DMS 273 treated with DMSO at 0.1 percent for 48 hours (cell line): ENCODE results near the gene SNAP25.

ENCODE experiments used
- DNase-seq: peaks from one replicate; lab custom pipeline; 2025; lab: John Stamatoyannopoulos, UW

SNAP25 gene

DNA sequence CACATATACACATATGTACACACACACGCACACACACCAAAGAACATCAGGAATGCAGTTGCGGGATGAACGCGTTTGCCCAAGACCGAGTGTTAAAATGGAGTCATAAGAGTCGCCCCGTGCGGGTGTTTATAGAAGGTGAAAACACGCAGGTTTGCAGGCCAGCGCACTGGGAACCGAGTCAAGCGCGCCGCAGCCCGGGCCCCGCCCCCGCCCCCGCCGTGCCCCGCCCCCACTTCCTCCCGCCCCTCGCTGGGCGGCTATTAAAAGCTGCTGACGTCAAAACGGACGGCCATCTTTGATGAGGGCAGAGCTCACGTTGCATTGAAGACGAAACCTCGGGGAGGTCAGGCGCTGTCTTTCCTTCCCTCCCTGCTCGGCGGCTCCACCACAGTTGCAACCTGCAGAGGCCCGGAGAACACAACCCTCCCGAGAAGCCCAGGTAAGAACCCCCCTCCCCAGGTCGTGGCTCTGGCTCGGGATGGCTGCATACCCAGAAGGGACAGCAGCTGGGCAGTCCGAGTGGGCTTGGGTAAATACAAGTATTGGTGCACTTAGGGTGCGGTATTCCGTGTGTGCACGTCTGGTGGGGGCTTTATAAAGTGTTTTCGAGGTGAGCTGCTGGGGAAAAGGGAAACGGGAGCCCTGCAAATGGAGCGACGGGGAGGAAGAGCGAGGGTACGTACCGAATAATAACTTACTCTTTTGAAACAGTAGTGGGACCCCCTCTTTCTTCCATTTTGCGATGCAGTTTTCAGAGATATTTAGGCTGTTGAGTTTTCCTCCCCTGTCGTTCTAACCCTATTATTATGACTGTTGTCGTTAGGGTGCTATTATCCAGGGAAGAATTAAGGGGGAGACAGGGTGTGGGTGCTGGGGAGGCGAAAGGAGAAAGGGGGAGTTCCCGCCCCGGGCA lies at the start of gene SNAP25:
Gene SNAP25, plus strand, starts transcription at position 295 of the 916 bp plus-strand sequence. CDS start 56,662 bp downstream, outside the sequence.
- DNase-seq: peak; percentile 76

DNA sequence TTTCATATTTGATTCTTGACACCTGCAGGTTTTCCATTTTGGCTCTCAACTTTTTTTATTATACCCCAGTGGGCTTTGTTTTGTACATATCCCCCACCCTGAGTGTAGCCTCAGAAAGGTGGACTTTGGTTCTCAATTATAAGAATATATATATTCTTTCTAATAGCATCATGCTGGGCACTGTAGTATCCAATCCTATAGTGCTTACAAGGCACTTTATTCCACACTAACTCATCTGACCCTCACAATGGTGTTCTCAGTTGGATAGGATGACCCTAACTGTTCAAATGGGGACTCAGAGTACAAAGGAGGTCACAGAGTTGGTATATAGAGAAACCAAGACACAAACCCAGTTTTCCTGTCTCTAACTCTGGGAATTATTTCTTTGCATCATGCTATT lies 48.9 kb upstream of the SNAP25 start:
- no peak for DNase-seq

DNA sequence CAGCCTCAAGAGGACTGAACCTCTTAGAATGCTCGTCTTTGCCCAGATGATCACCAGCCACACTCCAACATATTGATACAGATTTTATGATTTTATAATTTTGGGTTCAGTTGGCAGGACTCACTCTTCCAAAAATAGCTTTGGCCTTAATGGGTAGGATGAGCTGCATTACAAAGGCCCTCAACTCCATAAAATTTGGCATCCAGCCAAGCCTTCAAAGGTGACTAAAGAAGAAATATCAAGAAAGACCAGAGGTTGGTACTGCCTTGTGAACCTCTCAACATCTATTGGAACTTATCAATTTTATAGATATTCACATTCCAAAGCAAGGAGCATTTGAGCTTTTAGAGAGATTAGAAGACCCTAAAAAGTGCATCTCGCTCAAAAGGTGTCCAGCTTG lies 48.4 kb upstream of the SNAP25 start:
- no peak for DNase-seq

DNA sequence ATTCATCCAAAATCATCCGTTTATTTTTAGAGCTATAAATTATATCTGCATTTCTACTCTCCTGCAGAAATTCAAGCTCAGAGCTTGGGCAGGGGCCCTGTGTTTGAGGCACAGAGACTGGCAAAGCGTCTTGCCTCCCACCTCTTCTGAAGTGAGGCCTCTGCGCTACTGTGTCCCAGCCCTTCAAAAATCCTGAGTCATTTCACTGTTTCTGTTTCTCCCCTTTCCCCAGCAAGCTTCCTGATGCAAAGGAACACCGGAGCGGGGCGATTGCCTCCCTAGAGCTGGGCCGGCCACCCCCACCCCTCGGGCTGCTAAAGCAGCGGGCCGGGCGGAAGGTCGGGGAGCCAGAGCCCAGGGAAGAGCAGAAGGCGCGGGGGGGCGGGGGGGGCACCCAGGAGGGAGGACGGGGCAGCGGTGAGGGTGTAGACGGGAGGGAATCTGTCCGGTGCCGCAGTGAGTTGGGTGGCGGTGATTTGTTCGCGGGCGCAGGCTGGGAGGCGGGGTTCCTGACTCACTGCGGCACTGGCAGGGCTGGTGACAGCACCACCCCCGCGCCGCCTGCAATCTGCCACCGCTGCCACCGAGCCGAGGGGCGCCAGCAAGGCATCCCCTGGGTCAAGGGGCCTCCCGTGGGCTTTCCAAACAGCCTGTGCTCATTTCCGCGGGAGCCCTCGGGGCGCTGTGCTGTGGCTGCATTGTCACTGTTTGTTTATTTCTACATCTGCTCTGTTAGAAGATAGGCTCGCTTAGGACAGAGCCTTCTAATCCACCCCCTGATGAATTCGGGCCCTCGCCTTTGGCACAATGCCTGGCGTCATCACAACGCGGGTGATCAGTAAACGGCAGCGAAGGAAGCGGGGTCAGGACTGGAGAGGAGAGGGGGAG lies 46.5 kb upstream of the SNAP25 start:
- peak; percentile 69 for DNase-seq

DNA sequence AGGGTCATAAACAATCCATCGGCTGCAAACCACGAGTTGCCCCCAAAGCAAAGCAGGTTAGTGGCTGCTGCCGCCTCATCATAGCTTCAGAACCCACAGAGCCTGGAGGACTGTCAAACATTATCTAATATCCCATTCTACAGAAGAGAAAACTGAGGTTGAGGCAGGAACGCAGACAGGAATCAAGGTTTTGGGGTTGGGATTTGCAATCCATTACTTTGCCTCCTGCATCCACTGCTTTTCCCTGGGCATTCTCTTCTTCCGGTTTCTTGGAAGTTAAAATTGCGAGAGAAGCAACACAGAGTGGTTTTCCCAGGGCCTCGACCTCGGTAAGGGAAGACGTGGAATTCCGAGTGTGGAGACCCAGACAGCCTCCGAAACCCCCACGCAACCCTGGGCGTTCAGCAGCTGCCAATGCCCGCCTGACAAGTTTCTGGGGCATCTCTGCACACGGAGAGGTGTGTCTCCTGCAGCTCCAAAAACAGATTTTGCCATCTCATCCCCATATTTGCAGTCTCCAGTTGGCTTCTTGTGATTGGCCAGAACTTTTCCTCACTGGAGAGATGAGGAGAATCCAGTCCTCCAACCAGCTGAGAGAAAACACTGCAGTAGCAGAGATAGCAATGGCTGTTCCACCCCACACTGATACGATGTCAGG lies 45.5 kb upstream of the SNAP25 start:
- DNase-seq: peak; percentile 11

DNA sequence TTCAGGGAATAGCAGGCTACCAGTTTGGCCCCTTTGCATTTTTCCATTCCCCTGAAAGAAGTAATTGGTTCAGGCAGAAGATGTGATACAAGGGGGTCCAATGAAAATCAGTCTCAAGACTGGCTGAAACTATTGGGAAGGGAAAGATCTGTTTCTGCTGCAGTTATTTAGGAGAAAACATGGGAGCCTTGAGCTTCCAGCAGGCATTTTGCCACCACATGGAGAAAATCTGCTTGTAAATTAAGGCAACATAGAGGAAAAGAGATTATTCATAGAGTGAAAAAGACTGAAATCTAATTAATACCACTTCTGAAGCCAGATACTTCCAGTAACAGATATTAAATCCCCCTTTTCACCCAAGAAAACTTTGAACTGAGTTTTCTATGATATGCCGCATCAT lies 44.2 kb upstream of the SNAP25 start:
- DNase-seq: no peak

DNA sequence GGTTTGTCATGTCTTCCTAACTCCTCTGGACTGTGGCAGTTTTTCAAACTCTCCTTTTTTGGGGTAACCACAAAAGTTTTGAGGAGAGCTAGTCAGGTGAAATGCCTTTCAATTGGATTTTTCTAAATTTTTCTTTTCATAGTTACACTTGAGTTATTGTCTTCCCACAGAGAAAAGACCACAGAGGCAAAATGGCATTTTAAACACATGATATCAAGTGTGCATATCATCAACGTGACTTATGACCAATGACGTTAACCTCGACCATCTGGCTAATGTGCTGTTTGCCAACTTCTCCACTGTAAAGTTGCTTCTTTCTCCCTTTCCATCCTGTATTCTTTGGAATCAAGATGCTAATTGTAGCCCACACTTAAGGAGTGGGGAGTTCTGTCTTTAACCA lies 41.3 kb upstream of the SNAP25 start:
- peak; percentile 73 for DNase-seq

DNA sequence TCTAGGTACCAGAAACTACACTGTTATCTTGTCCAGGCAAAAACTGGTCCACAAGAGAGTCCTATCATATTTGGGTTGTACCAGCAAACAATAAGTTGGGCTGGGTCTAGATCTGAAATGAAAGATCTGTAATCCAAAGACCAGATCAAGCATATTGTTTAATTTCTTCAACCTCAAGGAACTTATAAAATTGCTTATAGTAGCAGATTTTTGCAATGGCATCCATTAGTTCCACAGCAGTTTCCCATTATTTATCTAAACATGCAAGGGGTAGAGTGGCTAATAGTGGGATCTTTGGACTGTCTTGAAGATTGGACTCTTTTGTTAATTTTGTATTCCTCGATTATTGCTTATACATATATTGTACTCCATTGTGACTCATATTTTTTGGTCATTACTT lies 40.5 kb upstream of the SNAP25 start:
- no peak for DNase-seq

DNA sequence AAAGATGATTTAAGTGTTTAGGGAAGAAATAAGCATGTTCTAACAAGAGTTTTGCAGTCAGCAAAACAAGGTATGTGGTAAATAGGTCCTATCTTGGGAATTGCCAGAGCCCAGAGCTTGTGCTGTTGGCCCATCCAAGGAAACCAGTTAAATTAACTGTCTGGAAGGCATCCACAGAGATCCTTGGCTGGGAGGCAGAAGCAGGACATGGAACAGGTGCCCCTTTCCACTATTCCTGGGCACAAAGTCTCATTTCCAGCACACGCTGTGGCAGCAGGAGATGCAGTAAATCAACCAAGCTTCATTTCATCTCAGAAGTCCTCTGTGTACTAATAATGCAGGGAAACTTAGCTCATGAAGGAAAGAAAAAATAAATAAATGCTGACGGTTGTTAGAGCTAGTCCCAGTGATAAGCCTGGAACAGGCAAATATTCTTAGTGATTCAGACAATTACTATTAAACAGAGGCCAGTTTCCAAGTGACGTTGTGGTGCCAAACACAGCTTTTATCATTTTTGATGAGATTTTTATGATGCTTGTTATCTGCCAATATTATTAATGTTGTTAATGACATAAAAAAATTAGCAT lies 39.8 kb upstream of the SNAP25 start:
- DNase-seq: no peak

DNA sequence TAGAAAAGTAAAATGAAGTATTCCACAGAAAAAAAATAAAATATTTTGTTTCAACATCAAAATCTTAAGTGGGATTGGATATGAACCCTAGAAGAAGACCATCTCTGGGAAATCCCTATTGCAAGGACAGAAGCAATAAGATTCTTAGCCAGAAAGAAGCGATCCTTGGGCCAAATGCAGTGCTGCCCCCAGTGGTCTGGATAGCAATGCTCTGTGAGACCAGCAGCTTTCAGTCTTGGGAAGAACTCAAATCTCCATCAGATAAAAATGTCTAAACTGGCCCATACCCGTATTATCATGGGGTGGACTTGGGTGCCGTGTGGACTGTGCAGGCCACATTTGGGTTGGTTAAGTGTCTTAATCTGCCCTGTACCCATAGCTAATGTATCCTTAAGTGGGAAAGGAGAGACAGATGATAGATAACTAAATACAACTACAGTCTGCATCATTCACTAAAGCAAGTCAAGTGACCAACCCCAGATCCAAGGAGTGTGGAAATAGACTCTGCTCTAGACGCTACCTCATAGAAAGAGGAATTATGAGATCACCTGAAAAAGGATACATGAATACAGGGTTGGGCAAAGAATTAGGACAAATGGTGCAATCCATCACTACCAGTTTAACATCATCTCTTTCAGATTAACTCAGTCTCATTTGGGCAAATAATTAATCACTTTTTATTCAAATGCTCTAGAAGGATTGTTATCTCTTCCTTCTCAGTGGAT lies 38.9 kb upstream of the SNAP25 start:
- DNase-seq: no peak

DNA sequence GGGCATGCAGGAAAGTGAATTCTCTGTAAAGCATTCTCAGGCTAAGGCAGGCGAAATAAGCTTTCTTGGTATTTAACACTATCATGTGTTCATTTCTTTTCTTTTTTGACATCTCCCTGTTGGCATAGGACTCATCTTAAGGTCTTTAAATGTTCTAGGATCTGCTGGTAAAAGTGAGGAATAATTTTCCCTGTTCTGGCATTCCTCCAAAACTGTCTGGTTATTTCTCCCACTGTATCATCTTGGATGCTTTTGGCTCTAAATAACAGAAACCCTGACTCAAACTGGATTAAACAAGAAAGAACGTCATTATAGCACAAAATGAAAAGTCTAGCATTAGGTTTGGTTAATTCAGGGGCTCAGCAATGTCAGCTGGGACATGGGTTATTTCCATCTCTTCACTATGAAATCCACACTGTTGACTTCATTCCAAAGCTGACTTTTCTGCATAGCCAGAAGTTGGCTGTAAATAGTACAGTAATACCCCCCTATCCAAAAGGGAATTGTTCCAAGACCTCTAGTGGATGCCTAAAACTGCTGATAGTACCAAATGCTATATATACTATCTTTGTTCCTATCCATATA lies 37.9 kb upstream of the SNAP25 start:
- DNase-seq: no peak

DNA sequence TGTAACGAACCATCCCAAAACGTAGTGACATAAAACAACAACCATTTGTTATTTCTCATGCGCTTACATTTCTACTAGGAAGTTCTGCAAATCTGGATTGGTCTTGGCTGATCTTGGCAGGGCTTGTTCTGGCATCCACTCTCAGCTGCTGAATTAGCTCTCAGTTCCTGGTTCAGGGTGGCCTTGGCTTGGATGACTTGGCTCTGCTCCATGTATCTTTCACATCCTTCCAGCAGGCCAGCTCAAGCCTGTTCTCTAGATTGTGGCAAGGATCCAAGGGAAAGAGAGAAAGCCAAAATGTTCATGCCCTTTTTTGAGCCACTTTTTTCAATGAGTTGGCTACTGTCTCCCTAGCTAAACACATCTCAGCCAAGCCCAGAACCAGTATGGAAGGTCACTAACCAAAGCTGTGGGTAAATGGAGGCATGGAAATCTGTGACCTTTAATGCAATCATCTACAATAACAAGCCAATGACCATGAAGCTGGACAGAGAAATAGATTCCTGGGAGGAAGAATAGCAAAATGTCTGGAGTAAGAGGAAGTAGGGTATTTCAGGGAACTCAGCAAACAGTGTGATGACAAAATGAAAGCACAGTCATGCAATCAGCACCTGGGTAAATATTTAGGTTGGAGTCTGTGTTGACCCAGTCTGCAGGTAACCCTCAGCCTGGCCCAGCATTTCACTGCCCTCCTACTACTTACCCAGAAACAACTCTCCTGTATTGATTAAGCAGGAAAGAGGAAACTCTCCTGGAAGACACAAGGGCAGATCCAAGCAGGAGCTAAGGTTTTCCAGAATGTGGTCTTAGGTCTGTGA lies 32.7 kb upstream of the SNAP25 start:
- DNase-seq: peak; percentile 38

DNA sequence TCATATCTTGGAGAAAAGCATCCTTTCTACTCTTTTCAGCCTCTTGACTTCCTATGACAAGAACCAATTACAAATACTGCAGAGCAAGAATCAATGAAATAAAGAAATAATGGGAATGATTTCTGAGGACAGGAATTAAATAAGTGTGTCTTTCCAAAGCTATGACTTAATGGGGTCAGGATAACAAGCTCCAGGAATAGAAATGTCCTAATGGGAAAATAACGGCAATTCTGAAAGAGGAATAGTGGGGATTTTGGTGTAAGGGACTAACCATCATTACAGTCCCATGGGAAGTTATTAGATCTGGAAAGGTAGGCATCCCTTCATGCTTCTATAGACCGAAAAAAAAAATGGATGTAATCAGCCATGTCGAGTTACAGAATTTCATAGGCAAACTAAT lies 28.2 kb upstream of the SNAP25 start:
- no peak for DNase-seq

DNA sequence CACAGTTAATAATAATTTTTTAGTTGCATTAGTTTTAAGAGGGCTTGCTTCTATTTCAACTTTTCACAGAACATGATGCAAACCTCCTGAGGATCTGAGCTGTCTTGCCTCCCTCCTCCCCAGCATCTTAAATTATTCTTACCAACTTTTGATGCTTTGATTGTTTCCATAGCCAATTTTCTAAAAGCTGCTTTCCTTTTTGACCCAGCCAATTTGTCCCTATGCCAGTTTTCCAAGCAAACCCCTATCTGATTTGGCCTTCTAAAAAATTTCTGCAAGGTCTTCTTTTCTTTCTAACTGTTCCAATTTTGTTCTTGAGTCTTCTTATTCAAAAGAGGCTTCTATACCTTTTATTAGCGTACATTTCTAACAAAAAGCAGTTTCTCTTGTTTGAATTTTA lies 26.5 kb upstream of the SNAP25 start:
- DNase-seq: no peak

DNA sequence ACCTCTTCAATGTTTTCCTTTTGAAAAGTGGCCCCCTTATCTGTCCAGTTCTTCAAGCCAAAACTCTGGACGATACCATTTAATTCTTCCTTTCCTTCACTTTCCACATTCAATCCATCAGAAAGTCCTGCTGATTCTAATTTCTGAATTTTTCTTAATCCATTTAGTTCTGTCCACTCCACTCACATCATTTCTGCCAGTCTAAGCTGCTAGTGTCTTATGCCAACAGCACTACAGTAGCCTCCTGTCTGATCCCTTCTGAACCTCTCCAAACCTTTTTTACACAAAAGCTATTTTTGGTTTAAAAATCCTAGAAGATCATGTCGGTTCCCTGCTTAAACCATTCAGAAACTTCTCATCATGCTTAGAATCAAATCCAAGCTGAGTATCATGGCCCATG lies 24.5 kb upstream of the SNAP25 start:
- no peak for DNase-seq

DNA sequence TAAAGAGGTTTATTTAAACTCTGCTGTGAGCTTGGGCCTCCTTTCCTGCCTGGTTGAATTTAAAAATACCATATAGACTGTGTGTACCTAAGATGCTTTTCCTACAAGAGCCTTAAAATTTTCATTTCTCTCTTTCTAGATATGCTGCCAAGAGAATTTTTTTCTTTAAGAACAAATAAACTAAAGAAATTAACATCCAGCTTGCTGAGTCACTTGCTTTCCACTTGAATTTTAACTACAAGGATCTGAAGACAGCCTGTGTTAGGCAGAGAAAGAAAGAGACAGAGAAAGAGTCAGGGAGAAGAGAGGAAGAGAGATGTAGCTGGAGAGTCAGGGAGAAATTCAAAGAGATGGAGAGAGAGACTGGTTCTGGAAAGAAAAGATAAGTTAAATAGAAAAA lies 18.3 kb upstream of the SNAP25 start:
- DNase-seq: no peak

DNA sequence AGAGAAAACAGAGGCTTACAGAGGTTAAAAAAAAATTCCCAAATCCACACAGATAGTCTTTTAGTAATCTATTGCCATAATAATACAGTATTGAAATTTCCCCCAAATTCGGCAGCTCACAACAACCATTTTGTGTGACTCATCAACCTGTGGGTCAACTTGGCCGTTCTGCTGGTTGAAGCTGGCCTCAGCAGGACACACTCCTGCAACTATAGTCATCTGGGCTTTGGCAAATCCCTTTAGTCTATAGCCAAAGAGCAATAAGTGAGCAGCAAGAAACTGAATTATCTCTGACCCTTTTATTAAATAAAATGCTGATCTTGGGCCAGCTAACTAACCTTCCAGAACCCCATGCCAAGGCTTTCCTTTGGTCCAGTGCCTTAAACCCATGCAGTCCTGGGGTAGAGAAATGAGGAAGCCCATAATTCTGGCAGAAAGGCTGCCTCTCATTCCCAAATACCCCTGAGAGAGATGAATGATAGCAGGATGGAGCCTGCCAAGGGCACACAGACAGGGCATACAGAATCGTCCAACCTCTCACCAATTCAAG lies 17.2 kb upstream of the SNAP25 start:
- no peak for DNase-seq

DNA sequence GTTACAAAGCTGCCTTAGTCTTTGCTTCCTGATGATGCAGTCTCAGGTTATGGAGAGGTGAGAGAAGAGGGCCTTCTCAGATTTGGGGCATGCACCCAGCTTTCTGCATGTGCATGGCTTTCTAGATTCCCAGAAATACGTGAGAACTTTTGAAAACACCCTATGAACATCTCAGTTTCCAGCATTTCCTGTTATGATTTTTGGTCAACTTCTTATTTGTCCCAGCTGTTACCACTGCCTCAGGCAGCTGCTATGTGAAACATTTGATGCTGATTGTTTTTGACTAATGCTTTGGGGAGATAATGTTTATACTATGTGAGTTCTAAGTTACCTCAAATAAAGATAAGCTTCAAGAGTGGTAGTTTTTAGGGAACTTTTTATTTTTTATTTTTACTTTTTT lies 9.5 kb upstream of the SNAP25 start:
- no peak for DNase-seq

DNA sequence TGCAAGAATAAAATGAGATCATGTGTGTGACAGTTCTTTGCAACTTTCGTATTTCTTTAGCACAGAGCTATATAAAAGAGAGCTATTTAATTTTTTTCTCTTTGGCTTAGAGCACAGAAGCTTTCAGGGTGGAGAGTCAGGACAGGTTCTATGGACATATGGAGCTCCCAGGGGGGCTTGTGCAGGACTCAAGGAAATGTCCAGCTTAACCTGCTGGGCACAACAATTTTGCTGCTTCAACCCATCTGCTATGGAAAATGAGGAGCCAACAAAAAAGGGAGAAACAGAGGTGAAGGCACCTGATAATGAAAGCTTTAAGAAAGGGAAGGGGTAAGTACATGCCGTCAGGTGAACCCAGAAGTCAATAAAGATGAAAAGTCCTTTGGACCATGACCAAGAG lies 5.1 kb upstream of the SNAP25 start:
- no peak for DNase-seq
